Measurements from ENCODE around the gene SLAMF1.

Gene SLAMF1

GRCh38 chr1:160669276-160669675 is 22.4 kb upstream of the SLAMF1 start:
- Histone ChIP-seq H3K27me3 (replicated peaks; ENCODE audit: insufficient read depth, low read length) (no peaks in the 10 kb centered on the region), H4K20me1 (ENCODE audit: insufficient read depth, low read length) (no peaks in the 10 kb centered on the region), H3K79me2 (ENCODE audit: low read length) (peaks cover 9% of the 10 kb centered on the region), H3K36me3 (replicated peaks; ENCODE audit: insufficient read depth, low read length) (no peaks in the 10 kb centered on the region), H3K9me2 (replicated peaks; ENCODE audit: insufficient read depth, low read length) (no peaks in the 10 kb centered on the region), H3K27ac (ENCODE audit: low read length) (no peak overlapping the region), H3F3A (ENCODE audit: insufficient read depth, low read length) (peaks cover 54% of the 10 kb centered on the region), H3K4me2 (ENCODE audit: low read depth, low read length) (no peak overlapping the region), H2AFZ (ENCODE audit: low read length) (no peak overlapping the region), H3K4me3 (ENCODE audit: low read length) (no peak overlapping the region), H3K4me1 (ENCODE audit: low read length) (peaks cover 60% of the 10 kb centered on the region), H3K9me3 (replicated peaks; ENCODE audit: insufficient read depth, low read length) (no peaks in the 10 kb centered on the region), H3K9ac (ENCODE audit: low read length) (no peak overlapping the region)
- TF ChIP-seq CTCF (IDR thresholded peaks at IDR 0.05; ENCODE audit: low read length) = no peak
- no peak for TF ChIP-seq EZH2 (optimal IDR thresholded peaks at IDR 0.05; ENCODE audit: low read depth, low read length)
- no peak for TF ChIP-seq EZH2phosphoT487 (IDR thresholded peaks at IDR 0.05; ENCODE audit: low read length)
- no peak for DNase-seq

DNA sequence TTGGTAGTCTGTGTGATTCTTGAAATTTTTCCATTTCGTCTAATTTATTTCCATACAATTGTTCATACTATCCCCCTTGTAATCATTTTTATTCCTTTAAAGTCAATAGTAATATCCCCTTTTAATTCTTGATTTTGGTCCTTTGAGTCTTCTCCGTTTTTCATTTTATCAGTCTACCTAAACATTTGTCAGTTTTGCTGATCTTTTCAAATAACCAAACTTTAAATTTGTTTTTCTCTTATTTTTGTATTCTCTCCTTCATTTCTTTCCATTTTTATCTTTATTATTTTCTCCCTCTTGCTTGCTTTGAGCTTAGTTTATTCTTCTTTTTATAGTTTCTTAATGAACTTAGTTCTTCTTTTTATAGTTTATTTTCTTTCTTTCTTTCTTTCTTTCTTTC is 21.1 kb upstream of the SLAMF1 start:
- peaks cover 57% of the 10 kb centered on the region for H3K4me1 ChIP-seq (ENCODE audit: low read length)
- no peak for DNase-seq
- H3K79me2 ChIP-seq (ENCODE audit: low read length) = no peaks in the 10 kb centered on the region
- H3K27me3 ChIP-seq (replicated peaks; ENCODE audit: insufficient read depth, low read length) = no peaks in the 10 kb centered on the region
- H3K9ac ChIP-seq (ENCODE audit: low read length) = no peak overlapping the region
- no peak overlapping the region for H3K4me3 ChIP-seq (ENCODE audit: low read length)
- no peaks in the 10 kb centered on the region for H4K20me1 ChIP-seq (ENCODE audit: insufficient read depth, low read length)
- peaks cover 44% of the 10 kb centered on the region for H3F3A ChIP-seq (ENCODE audit: insufficient read depth, low read length)
- no peak for TF ChIP-seq CTCF (IDR thresholded peaks at IDR 0.05; ENCODE audit: low read length)
- no peak overlapping the region for H2AFZ ChIP-seq (ENCODE audit: low read length)
- no peak overlapping the region for H3K27ac ChIP-seq (ENCODE audit: low read length)
- H3K36me3 ChIP-seq (replicated peaks; ENCODE audit: insufficient read depth, low read length) = no peaks in the 10 kb centered on the region
- no peak overlapping the region for H3K4me2 ChIP-seq (ENCODE audit: low read depth, low read length)
- H3K9me3 ChIP-seq (replicated peaks; ENCODE audit: insufficient read depth, low read length) = no peaks in the 10 kb centered on the region
- H3K9me2 ChIP-seq (replicated peaks; ENCODE audit: insufficient read depth, low read length) = no peaks in the 10 kb centered on the region

GRCh38 chr1:160666079-160666442 is 19.2 kb upstream of the SLAMF1 start:
- H3K36me3 ChIP-seq (replicated peaks; ENCODE audit: insufficient read depth, low read length) = no peaks in the 10 kb centered on the region
- 0 out of 2 replicates have a peak overlapping the region, but pooled peaks have one; percentile 9 for H2AFZ ChIP-seq (ENCODE audit: low read length)

More at GRCh38 chr1:160666079-160666442, 19.2 kb upstream of the SLAMF1 start:
- no peaks in the 10 kb centered on the region for H3K9me3 ChIP-seq (replicated peaks; ENCODE audit: insufficient read depth, low read length)
- H3K4me3 ChIP-seq (ENCODE audit: low read length) = no peak overlapping the region
- no peaks in the 10 kb centered on the region for H3K27me3 ChIP-seq (replicated peaks; ENCODE audit: insufficient read depth, low read length)
- DNase-seq = no peak
- no peaks in the 10 kb centered on the region for H4K20me1 ChIP-seq (ENCODE audit: insufficient read depth, low read length)
- H3K9me2 ChIP-seq (replicated peaks; ENCODE audit: insufficient read depth, low read length) = no peaks in the 10 kb centered on the region
- TF ChIP-seq CTCF (IDR thresholded peaks at IDR 0.05; ENCODE audit: low read length) (no peak), EZH2phosphoT487 (IDR thresholded peaks at IDR 0.05; ENCODE audit: low read length) (no peak), EZH2 (optimal IDR thresholded peaks at IDR 0.05; ENCODE audit: low read depth, low read length) (no peak)
- H3K4me1 ChIP-seq (ENCODE audit: low read length) = peaks cover 40% of the 10 kb centered on the region
- peak overlapping the region; percentile 30 for H3K4me2 ChIP-seq (ENCODE audit: low read depth, low read length)
- peaks cover 25% of the 10 kb centered on the region for H3F3A ChIP-seq (ENCODE audit: insufficient read depth, low read length)
- H3K79me2 ChIP-seq (ENCODE audit: low read length) = no peaks in the 10 kb centered on the region
- no peak overlapping the region for H3K9ac ChIP-seq (ENCODE audit: low read length)
- H3K27ac ChIP-seq (ENCODE audit: low read length) = no peak overlapping the region; the same call in 1 of the 2 replicates

All from MM.1S (cell line).